Mesenchymal stem cell (in vitro differentiated cells and primary cell): ENCODE results near the gene PPP1R36.

Experiments used
- DNase-seq: peaks from one replicate; pipeline ENCODE4 v3.0.0-alpha.2; 2013
- H2AFZ ChIP-seq: one replicate; pipeline ENCODE4 v1.6.1; 2013; ENCODE audit warnings: low read depth, mild to moderate bottlenecking, control low read depth, inconsistent platforms, low read length, moderate library complexity
- H2AK5ac ChIP-seq: 2 replicates; pipeline ENCODE4 v1.6.1; 2013; ENCODE audit warnings: low read length, moderate library complexity, mild to moderate bottlenecking, inconsistent platforms; ENCODE audit not compliant: severe bottlenecking
- H2BK120ac ChIP-seq: one replicate; pipeline ENCODE4 v1.6.1; 2013; ENCODE audit warnings: low read depth, mild to moderate bottlenecking, inconsistent platforms, low read length, moderate library complexity
- H2BK12ac ChIP-seq, 2 experiments: one replicate each; pipeline ENCODE4 v1.6.1; 2013; ENCODE audit warnings: inconsistent platforms in 2 of 2, low read length in 2 of 2, mild to moderate bottlenecking in 2 of 2, moderate library complexity in 2 of 2, control low read depth in 1 of 2
- H2BK15ac ChIP-seq: one replicate; pipeline ENCODE4 v1.6.1; 2013; ENCODE audit warnings: mild to moderate bottlenecking, low read depth, inconsistent platforms; ENCODE audit not compliant: poor library complexity, severe bottlenecking
- H2BK5ac ChIP-seq: 2 replicates; pipeline ENCODE4 v1.6.1; 2013; ENCODE audit warnings: low read depth, mild to moderate bottlenecking, low read length, control low read depth, inconsistent platforms; ENCODE audit not compliant: poor library complexity, severe bottlenecking
- H3K14ac ChIP-seq, 2 experiments: one replicate each; pipeline ENCODE4 v1.6.1; 2013; ENCODE audit warnings: inconsistent platforms in 2 of 2, low read length in 2 of 2, control low read depth in 1 of 2, mild to moderate bottlenecking in 1 of 2, moderate library complexity in 1 of 2
- H3K18ac ChIP-seq, 2 experiments: one replicate each; pipeline ENCODE4 v1.6.1; 2013; ENCODE audit warnings: inconsistent platforms in 2 of 2, low read length in 2 of 2, control low read depth in 1 of 2, low read depth in 1 of 2, mild to moderate bottlenecking in 1 of 2
- H3K23ac ChIP-seq, 2 experiments: one replicate each; pipeline ENCODE4 v1.6.1; 2013; ENCODE audit warnings: inconsistent platforms in 2 of 2, low read length in 2 of 2, mild to moderate bottlenecking in 2 of 2, moderate library complexity in 2 of 2, control low read depth in 1 of 2
- H3K27ac ChIP-seq: 2 replicates; pipeline ENCODE4 v1.5.1; 2013; ENCODE audit warnings: mild to moderate bottlenecking, moderate library complexity, low read length, control low read depth, inconsistent platforms; ENCODE audit not compliant: poor library complexity, severe bottlenecking
- H3K27me3 ChIP-seq, 2 experiments: 2 replicates each; pipeline versions ENCODE4 v1.6.1 to v1.7.0; 2013; ENCODE audit warnings: low read length in 2 of 2, mild to moderate bottlenecking in 2 of 2, moderate library complexity in 2 of 2, control low read depth in 1 of 2, inconsistent platforms in 1 of 2; ENCODE audit not compliant: control insufficient read depth in 1 of 2, insufficient read depth in 1 of 2
- H3K36me3 ChIP-seq, 2 experiments: 2 replicates each; pipeline versions ENCODE4 v1.6.1 to v1.7.0; 2013; ENCODE audit warnings: low read length in 2 of 2, control low read depth in 1 of 2, inconsistent platforms in 1 of 2, low read depth in 1 of 2, mild to moderate bottlenecking in 1 of 2; ENCODE audit not compliant: insufficient read depth in 2 of 2, control insufficient read depth in 1 of 2
- H3K4ac ChIP-seq, 2 experiments: one replicate each; pipeline ENCODE4 v1.6.1; 2013; ENCODE audit warnings: inconsistent platforms in 2 of 2, low read length in 2 of 2, mild to moderate bottlenecking in 2 of 2, moderate library complexity in 2 of 2, control low read depth in 1 of 2, low read depth in 1 of 2
- H3K4me1 ChIP-seq: 2 replicates; pipeline ENCODE4 v1.6.1; 2013; ENCODE audit warnings: low read depth, low read length, control low read depth; ENCODE audit not compliant: control insufficient read depth, insufficient read depth
- H3K4me2 ChIP-seq: 2 replicates; pipeline ENCODE4 v1.6.1; 2013; ENCODE audit warnings: low read length, mild to moderate bottlenecking, inconsistent platforms; ENCODE audit not compliant: poor library complexity, severe bottlenecking
- H3K4me3 ChIP-seq, 2 experiments: 2 replicates each; pipeline versions ENCODE4 v1.5.1 to v1.7.0; 2013; ENCODE audit warnings: low read length in 2 of 2, mild to moderate bottlenecking in 2 of 2, control low read depth in 1 of 2, low read depth in 1 of 2; ENCODE audit not compliant: insufficient read depth in 1 of 2
- H3K79me1 ChIP-seq: replicated peaks from 2 replicates; pipeline ENCODE4 v1.6.1; 2013; ENCODE audit warnings: mild to moderate bottlenecking, control low read depth, low read length, inconsistent platforms; ENCODE audit not compliant: poor library complexity, severe bottlenecking
- H3K9ac ChIP-seq: 2 replicates; pipeline ENCODE4 v1.7.0; 2013; ENCODE audit warnings: mild to moderate bottlenecking, low read length, moderate library complexity
- H3K9me3 ChIP-seq: 2 replicates; pipeline ENCODE4 v1.7.0; 2013; ENCODE audit warnings: mild to moderate bottlenecking, low read length; ENCODE audit not compliant: control insufficient read depth
- H4K8ac ChIP-seq: one replicate; pipeline ENCODE4 v1.6.1; 2013; ENCODE audit warnings: inconsistent platforms, mild to moderate bottlenecking, low read length, moderate library complexity
- H4K91ac ChIP-seq: one replicate; pipeline ENCODE4 v1.6.1; 2013; ENCODE audit warnings: mild to moderate bottlenecking, low read length, inconsistent platforms
- WGBS: methylation state at CpG from one replicate; pipeline ENCODE4 v1.1.7; 2013; ENCODE audit warnings: mixed read lengths; 5-methylcytosine and 5-hydroxymethylcytosine counted together

PPP1R36 gene

DNA sequence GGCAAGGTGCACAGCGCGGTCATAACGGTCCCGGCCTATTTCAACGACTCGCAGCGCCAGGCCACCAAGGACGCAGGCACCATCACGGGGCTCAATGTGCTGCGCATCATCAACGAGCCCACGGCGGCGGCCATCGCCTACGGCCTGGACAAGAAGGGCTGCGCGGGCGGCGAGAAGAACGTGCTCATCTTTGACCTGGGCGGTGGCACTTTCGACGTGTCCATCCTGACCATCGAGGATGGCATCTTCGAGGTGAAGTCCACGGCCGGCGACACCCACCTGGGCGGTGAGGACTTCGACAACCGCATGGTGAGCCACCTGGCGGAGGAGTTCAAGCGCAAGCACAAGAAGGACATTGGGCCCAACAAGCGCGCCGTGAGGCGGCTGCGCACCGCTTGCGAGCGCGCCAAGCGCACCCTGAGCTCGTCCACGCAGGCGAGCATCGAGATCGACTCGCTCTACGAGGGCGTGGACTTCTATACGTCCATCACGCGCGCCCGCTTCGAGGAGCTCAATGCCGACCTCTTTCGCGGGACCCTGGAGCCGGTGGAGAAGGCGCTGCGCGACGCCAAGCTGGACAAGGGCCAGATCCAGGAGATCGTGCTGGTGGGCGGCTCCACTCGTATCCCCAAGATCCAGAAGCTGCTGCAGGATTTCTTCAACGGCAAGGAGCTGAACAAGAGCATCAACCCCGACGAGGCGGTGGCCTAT, 8.3 kb upstream of the PPP1R36 start:
- no peak for DNase-seq
- no peak overlapping the region for H2BK120ac ChIP-seq
- WGBS = 98% methylated on average over 73 of the region's 73 CpGs
- H3K4me2 ChIP-seq = no peak overlapping the region
- no peak overlapping the region for H3K18ac ChIP-seq
- H3K9me3 ChIP-seq = peaks cover 8% of the 10 kb centered on the region
- no peak overlapping the region for H2BK5ac ChIP-seq
- H2BK15ac ChIP-seq = no peak overlapping the region
- no peak overlapping the region for H4K8ac ChIP-seq
- H3K4ac ChIP-seq = no peak overlapping the region
- H3K27ac ChIP-seq = no peak overlapping the region
- H3K27me3 ChIP-seq = peaks cover 0 to 28% of the 10 kb centered on the region in 2 experiments
- H3K4me1 ChIP-seq = peaks cover 3% of the 10 kb centered on the region
- no peak overlapping the region for H3K23ac ChIP-seq
- no peak overlapping the region for H2BK12ac ChIP-seq
- H3K9ac ChIP-seq = no peak overlapping the region
- H3K14ac ChIP-seq = no peak overlapping the region
- H3K4me3 ChIP-seq = peak overlapping the region in 1 of 2 experiments; percentile 78
- no peaks in the 10 kb centered on the region for H3K79me1 ChIP-seq
- no peak overlapping the region for H4K91ac ChIP-seq
- H2AFZ ChIP-seq = no peak overlapping the region
- H2AK5ac ChIP-seq = no peak overlapping the region
- peaks cover 0 to 10% of the 10 kb centered on the region in 2 experiments for H3K36me3 ChIP-seq

- peaks cover 0 to 10% of the 10 kb centered on the region in 2 experiments for H3K36me3 ChIP-seq
- no peak overlapping the region for H2BK5ac ChIP-seq
- peak overlapping the region; percentile 14 to 78 for H3K4me3 ChIP-seq
- H3K4ac ChIP-seq = no peak overlapping the region
- no peak overlapping the region for H3K18ac ChIP-seq
- no peak overlapping the region for H3K14ac ChIP-seq
- H3K27ac ChIP-seq = no peak overlapping the region
- no peak for DNase-seq
- H3K9ac ChIP-seq = no peak overlapping the region
- peaks cover 0 to 28% of the 10 kb centered on the region in 2 experiments for H3K27me3 ChIP-seq
- H3K23ac ChIP-seq = no peak overlapping the region
- H3K4me2 ChIP-seq = no peak overlapping the region
- H4K91ac ChIP-seq = no peak overlapping the region
- peak overlapping the region; percentile 41 for H2BK15ac ChIP-seq
- 97% methylated on average over 58 of the region's 61 CpGs for WGBS
- H3K9me3 ChIP-seq = peaks cover 8% of the 10 kb centered on the region
- H2AK5ac ChIP-seq = no peak overlapping the region
- no peak overlapping the region for H2BK120ac ChIP-seq
- no peak overlapping the region for H4K8ac ChIP-seq
- H2AFZ ChIP-seq = no peak overlapping the region
- H3K4me1 ChIP-seq = peaks cover 3% of the 10 kb centered on the region
- peak overlapping the region in 1 of 2 experiments; percentile 39 for H2BK12ac ChIP-seq
- no peaks in the 10 kb centered on the region for H3K79me1 ChIP-seq
These were observed 7.6 kb upstream of the PPP1R36 start for GRCh38 chr14:64541972-64542835.

GRCh38 chr14:64542836-64543201, 6.9 kb upstream of the PPP1R36 start:
- Histone ChIP-seq H3K9ac (no peak overlapping the region), H4K91ac (no peak overlapping the region), H2BK5ac (no peak overlapping the region), H2AK5ac (no peak overlapping the region), H3K18ac (no peak overlapping the region), H3K4me1 (peaks cover 1% of the 10 kb centered on the region), H3K9me3 (peaks cover 8% of the 10 kb centered on the region), H3K23ac (no peak overlapping the region), H2BK120ac (no peak overlapping the region), H2AFZ (no peak overlapping the region), H3K27me3 (peaks cover 0 to 28% of the 10 kb centered on the region in 2 experiments), H3K14ac (no peak overlapping the region), H3K4ac (no peak overlapping the region), H2BK15ac (no peak overlapping the region), H3K4me2 (no peak overlapping the region), H3K36me3 (peaks cover 0 to 10% of the 10 kb centered on the region in 2 experiments), H3K79me1 (no peaks in the 10 kb centered on the region), H3K4me3 (peak overlapping the region in 1 of 2 experiments; percentile 78), H4K8ac (no peak overlapping the region), H3K27ac (no peak overlapping the region), H2BK12ac (no peak overlapping the region)
- no peak for DNase-seq
- 96% methylated on average over 3 of the region's 4 CpGs for whole genome bisulfite sequencing

GRCh38 chr14:64544607-64545312, 5.0 kb upstream of the PPP1R36 start:
- H3K4ac ChIP-seq = no peak overlapping the region
- H4K91ac ChIP-seq = no peak overlapping the region
- H3K9ac ChIP-seq = no peak overlapping the region
- H3K23ac ChIP-seq = no peak overlapping the region
- no peak overlapping the region for H2AFZ ChIP-seq
- peaks cover 8% of the 10 kb centered on the region for H3K9me3 ChIP-seq
- no peak overlapping the region for H4K8ac ChIP-seq
- no peak overlapping the region for H2BK15ac ChIP-seq
- no peak overlapping the region for H3K4me3 ChIP-seq
- H3K14ac ChIP-seq = no peak overlapping the region
- peaks cover 0 to 10% of the 10 kb centered on the region in 2 experiments for H3K36me3 ChIP-seq
- H2BK12ac ChIP-seq = no peak overlapping the region
- H3K4me1 ChIP-seq = peaks cover under 1% of the 10 kb centered on the region
- H3K27me3 ChIP-seq = peaks cover 0 to 33% of the 10 kb centered on the region in 2 experiments
- H2BK5ac ChIP-seq = no peak overlapping the region
- WGBS = 68% methylated on average over 4 of the region's 5 CpGs
- H3K79me1 ChIP-seq = no peaks in the 10 kb centered on the region
- no peak overlapping the region for H2BK120ac ChIP-seq
- no peak overlapping the region for H3K4me2 ChIP-seq
- no peak overlapping the region for H3K27ac ChIP-seq
- H2AK5ac ChIP-seq = no peak overlapping the region
- H3K18ac ChIP-seq = no peak overlapping the region
- peak; percentile 32 for DNase-seq
